ENCODE results near the gene POC1B.

POC1B gene

DNA sequence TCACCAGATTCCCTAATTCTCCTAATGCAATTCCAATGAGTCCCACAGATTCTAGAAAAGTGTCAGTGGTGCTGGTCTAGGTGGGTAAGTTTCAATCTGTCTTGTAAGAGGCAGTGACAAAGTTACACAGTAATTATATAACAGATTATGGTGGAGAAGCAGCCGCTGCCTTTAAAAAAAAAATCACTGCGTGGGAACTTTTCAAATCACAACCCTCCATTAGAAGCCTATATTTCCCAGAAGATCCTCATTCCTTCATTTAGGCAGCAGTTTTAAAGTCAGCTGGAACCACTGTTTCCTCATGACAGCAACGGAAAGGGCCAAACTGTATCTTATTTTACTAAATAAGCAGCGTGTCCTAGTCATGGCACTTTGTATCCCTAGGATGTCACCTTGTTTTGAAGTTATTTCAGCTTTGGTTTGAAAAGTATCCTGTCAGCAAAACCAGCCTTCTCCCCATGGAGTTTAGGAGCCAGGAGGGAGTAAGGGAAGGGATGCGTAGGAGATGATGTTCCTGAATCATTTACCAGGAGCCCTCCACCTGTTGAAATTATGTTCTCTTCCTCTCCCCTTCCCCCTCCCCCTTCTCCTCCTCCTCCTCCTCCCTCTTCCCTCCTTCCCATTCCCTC, 145.9 kb downstream of the POC1B start:
- DNase-seq: no peak

- no peak for DNase-seq
Observed at GRCh38 chr12:89379148-89379838, 146.6 kb downstream of the POC1B start.

DNA sequence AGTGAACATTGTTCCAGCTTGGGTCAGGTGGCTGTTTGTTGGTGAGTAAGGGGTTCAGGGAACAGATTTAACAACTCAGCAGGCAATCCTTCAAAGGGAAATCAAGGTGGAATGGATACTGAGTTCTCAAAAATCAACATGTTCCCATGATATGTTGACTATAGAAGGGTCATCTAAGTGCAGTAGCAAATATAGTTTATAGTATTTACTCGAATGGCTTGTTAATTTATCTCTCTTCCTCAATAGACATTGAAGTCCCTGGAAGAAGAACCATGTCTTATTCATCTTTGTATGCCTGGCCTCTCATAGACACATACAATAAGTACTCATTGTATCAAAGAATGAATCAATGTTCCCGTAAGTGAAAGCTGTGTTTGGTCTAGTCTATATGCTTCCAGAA, 149.0 kb downstream of the POC1B start:
- no peak for DNase-seq

DNA sequence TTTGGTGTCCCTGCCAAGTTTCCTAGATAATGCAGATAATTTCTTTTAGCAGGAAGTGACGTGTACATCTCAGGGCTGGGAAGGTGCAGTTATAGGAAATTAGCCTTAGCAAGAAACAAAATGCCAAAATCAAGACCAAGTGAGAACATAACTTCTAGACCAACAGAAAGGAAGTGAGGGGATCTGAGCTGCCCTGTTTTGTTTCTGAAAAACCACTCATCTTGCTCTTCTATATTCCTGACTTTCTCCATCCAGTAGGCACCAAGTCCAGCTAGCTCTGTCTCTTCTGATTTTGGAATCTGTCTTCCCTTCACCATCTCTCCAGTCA, 149.7 kb downstream of the POC1B start:
- DNase-seq: no peak

GRCh38 chr12:89373763-89374572, 151.9 kb downstream of the POC1B start:
- DNase-seq: no peak

- DNase-seq: no peak
Observed at GRCh38 chr12:89372584-89373370, 153.1 kb downstream of the POC1B start.

DNA sequence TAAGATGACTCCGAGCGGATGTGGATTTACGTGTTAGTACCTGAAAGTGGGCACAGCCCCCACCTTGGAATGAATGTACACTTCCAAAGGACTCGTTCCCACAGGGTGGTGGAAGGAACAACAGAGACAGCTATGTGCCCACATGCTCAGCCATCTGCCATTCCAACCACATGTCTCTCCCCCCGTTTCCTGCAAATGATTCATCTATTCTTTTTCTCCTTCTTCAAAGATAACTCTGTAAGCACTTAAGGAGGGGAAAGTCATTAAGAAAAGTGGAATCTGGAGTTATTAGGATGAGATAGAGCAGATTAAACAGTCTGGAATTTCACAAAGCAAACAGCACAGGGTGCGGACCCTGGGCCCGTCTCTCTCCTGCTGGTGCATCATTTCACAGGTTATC, 155.0 kb downstream of the POC1B start:
- DNase-seq: no peak

DNA sequence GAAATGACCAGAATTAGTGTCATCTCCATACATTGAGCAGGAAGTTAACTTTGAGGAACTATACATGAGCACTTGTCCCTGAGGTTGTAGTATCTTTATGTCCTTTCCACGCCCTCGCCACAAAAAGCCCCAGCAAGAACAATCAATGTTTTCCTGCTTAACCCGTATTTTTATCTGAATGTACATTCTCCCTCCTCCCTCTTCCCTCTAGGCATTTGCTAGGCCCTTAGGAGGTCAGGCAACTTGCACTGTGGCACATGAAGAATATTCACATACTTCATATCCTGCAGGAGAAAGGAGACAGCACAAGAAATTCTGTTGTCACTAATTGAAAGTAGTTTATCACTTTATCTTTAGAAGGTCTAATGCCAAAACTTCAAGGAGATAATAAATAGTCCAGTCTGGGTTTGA, 155.4 kb downstream of the POC1B start:
- no peak for DNase-seq

All from NCI-H1417 treated with DMSO at 0.1 percent for 48 hours (cell line).